Right atrium auricular region (tissue), 2 donors: ENCODE measurements around the gene TRIOBP. TPM values are rescaled to one million over a fixed set of nuclear protein-coding genes. Genes with fewer than 3 reads are reported as not detected.
"Not testable (repeated sequence)": the region's sequence is repeated elsewhere in the genome, so short reads cannot be mapped to it uniquely, and the experiment has no call there.

Experiments
- DNase-seq: peaks from one replicate; pipeline ENCODE4 v3.0.0-alpha.2; 2019; ENCODE audit warnings: low spot score
- H3K27ac ChIP-seq, 2 donors: fragments of 200-600 bp; sonication (generic); 1 replicate in 1 of 2; 2 replicates in 1 of 2; pipeline ENCODE4 v1.5.1; 2016 to 2019
- H3K27me3 ChIP-seq, 2 donors: fragments of 200-600 bp; sonication (generic); one replicate each; pipeline versions ENCODE4 v1.5.1 to v1.6.0; 2017 to 2019
- H3K36me3 ChIP-seq: fragments of 200-600 bp; sonication (generic); one replicate; pipeline ENCODE4 v1.5.1; 2016
- H3K4me1 ChIP-seq, 2 donors: fragments of 200-600 bp; sonication (generic); one replicate each; pipeline versions ENCODE4 v1.5.1 to v1.6.0; 2017 to 2019
- H3K4me3 ChIP-seq, 2 donors: fragments of 200-600 bp; sonication (generic); 1 replicate in 1 of 2; 2 replicates in 1 of 2; pipeline ENCODE4 v1.5.1; 2017 to 2019; ENCODE audit warnings: mild to moderate bottlenecking in 1 of 2, moderate library complexity in 1 of 2
- H3K9me3 ChIP-seq, 2 donors: fragments of 200-600 bp; sonication (generic); one replicate each; pipeline ENCODE4 v1.5.1; 2019
- CTCF ChIP-seq, 2 donors: fragments of 200-600 bp; sonication (generic); IDR thresholded peaks; one replicate each; pipeline ENCODE4 v1.5.1; 2019; ENCODE audit warnings: antibody characterized with exemption in 2 of 2
- total RNA-seq, 2 donors: library from RNA; depleted of rRNA; stranded (reverse); fragments of >200 nt; gene quantifications; one replicate each; pipeline ENCODE4 v1.1.0, GENCODE V29; 2016

The TRIOBP gene
- total RNA-seq, 2 donors from 2014 or later, result 108 to 118 TPM

- Histone ChIP-seq H3K4me3 (no peak overlapping the region), H3K9me3 (no peaks in the 10 kb centered on the region), H3K27me3 (no peaks in the 10 kb centered on the region), H3K27ac (no peak overlapping the region), H3K4me1 (no peaks in the 10 kb centered on the region), H3K36me3 (no peaks in the 10 kb centered on the region)
- DNase-seq, result no peak
- no peak for TF ChIP-seq CTCF (IDR thresholded peaks at IDR 0.05)
Observed at GRCh38 chr22:37715760-37716159, 18.9 kb downstream of the TRIOBP start.

GRCh38 chr22:37716708-37717107 is 19.9 kb downstream of the TRIOBP start:
- no peaks in the 10 kb centered on the region for H3K27me3 ChIP-seq
- no peaks in the 10 kb centered on the region for H3K9me3 ChIP-seq
- no peak overlapping the region for H3K27ac ChIP-seq
- no peaks in the 10 kb centered on the region for H3K4me1 ChIP-seq
- no peak overlapping the region for H3K4me3 ChIP-seq
- H3K36me3 ChIP-seq, result no peaks in the 10 kb centered on the region
- no peak for DNase-seq
- TF ChIP-seq CTCF (IDR thresholded peaks at IDR 0.05), result no peak

GRCh38 chr22:37717235-37717634 is 20.4 kb downstream of the TRIOBP start:
- not testable (repeated sequence) for H3K36me3 ChIP-seq, H3K4me3 ChIP-seq, H3K27ac ChIP-seq, H3K9me3 ChIP-seq, H3K27me3 ChIP-seq, H3K4me1 ChIP-seq, DNase-seq

GRCh38 chr22:37717746-37718305 is 21.0 kb downstream of the TRIOBP start:
- H3K36me3 ChIP-seq, H3K4me3 ChIP-seq, H3K27me3 ChIP-seq, DNase-seq, H3K9me3 ChIP-seq, H3K27ac ChIP-seq, H3K4me1 ChIP-seq: not testable (repeated sequence)

- Histone ChIP-seq H3K27me3 (no peaks in the 10 kb centered on the region), H3K9me3 (no peaks in the 10 kb centered on the region), H3K36me3 (no peaks in the 10 kb centered on the region)
Observed at GRCh38 chr22:37725551-37726240, 28.8 kb downstream of the TRIOBP start.

GRCh38 chr22:37726241-37726887 is 29.5 kb downstream of the TRIOBP start:
- no peaks in the 10 kb centered on the region for H3K27me3 ChIP-seq
- H3K36me3 ChIP-seq, result no peaks in the 10 kb centered on the region
- TF ChIP-seq CTCF (IDR thresholded peaks at IDR 0.05), result peak in 1 of 2 donors; percentile 23
- H3K4me3 ChIP-seq, result no peak overlapping the region
- peaks cover 0 to 20% of the 10 kb centered on the region in 2 donors for H3K4me1 ChIP-seq
- no peaks in the 10 kb centered on the region for H3K9me3 ChIP-seq
- H3K27ac ChIP-seq, result no peak overlapping the region
- DNase-seq, result no peak

More at GRCh38 chr22:37725551-37726240, 28.8 kb downstream of the TRIOBP start:
- no peak overlapping the region for H3K27ac ChIP-seq
- TF ChIP-seq CTCF (IDR thresholded peaks at IDR 0.05), result no peak
- DNase-seq, result no peak
- no peak overlapping the region for H3K4me3 ChIP-seq
- peaks cover 0 to 20% of the 10 kb centered on the region in 2 donors for H3K4me1 ChIP-seq
